K562 (cell line): ENCODE data around the gene CASR. TPM values are rescaled to one million over a fixed set of nuclear protein-coding genes. Genes with fewer than 3 reads are reported as not detected.

Experiments used
- ATAC-seq: fragments of 200-7000 bp; cut with Tn5 transposase; 3 replicates; pipeline ENCODE4 v1.9.1; 2020; ENCODE audit warnings: moderate library complexity
- BruUV-seq: library from RNA; stranded (reverse); fragments of 400-500 nt; replicated peaks from 2 replicates; lab custom pipeline; 2021; lab: Mats Ljungman, UMichigan
- CTCF ChIA-PET: fragments of 300-600 bp; formaldehyde crosslinking; extraction: SDS; loops from one replicate; lab custom pipeline; 2021; ENCODE audit warnings: low intra/inter-chr PET ratio; lab: Yijun Ruan, JAX
- POLR2A ChIA-PET: fragments of 300-600, 350-650 bp; sonication (Branson Sonifier 250); formaldehyde crosslinking; extraction: SDS; loops from one replicate; lab custom pipeline; 2021; ENCODE audit warnings: antibody characterized with exemption, inconsistent platforms; lab: Yijun Ruan, JAX
- DNase-seq, 4 experiments: peaks; one replicate each; pipeline versions ENCODE4 v3.0.0 to v3.0.0-alpha.2; 2011 to 2018; ENCODE audit warnings: low spot score in 3 of 4, mixed read lengths in 3 of 4; ENCODE audit errors: extremely low read depth in 1 of 4
- FAIRE-seq: peaks from 2 replicates; lab custom pipeline; 2011; peaks lifted over from hg19 to GRCh38; lab: Jason Lieb, UNC
- H2AFZ ChIP-seq: 2 replicates; pipeline ENCODE4 v1.6.0; 2011; ENCODE audit warnings: low read depth, low read length, control low read depth, inconsistent platforms
- H3K27ac ChIP-seq: fragments of 200-600 bp; 3 replicates; pipeline ENCODE4 v1.8.0; 2011; ENCODE audit warnings: low read depth, mild to moderate bottlenecking, control low read depth, inconsistent platforms, low read length, moderate library complexity, mixed read lengths; ENCODE audit errors: extremely low read depth
- H3K27me3 ChIP-seq, 2 experiments: fragments of 300-600 bp in 1 of 2; 2 replicates in 1 of 2; 3 replicates in 1 of 2; pipeline versions ENCODE4 v1.6.0 to v1.8.0; 2011; ENCODE audit warnings: inconsistent platforms in 2 of 2, low read length in 2 of 2, mild to moderate bottlenecking in 1 of 2, mixed read lengths in 1 of 2, moderate library complexity in 1 of 2; ENCODE audit not compliant: control insufficient read depth in 2 of 2, insufficient read depth in 2 of 2
- H3K36me3 ChIP-seq: fragments of 300-600 bp; 3 replicates; pipeline ENCODE4 v1.8.0; 2011; ENCODE audit warnings: mild to moderate bottlenecking, low read length, inconsistent platforms; ENCODE audit not compliant: control insufficient read depth, insufficient read depth
- H3K4me1 ChIP-seq, 2 experiments: fragments of 200-600 bp in 1 of 2; replicated peaks in 1 of 2; 2 replicates in 1 of 2; 3 replicates in 1 of 2; pipeline versions ENCODE4 v1.5.1 to v1.8.0; 2011; ENCODE audit warnings: inconsistent platforms in 2 of 2, low read length in 2 of 2, mild to moderate bottlenecking in 1 of 2, mixed read lengths in 1 of 2, moderate library complexity in 1 of 2; ENCODE audit not compliant: control insufficient read depth in 2 of 2, insufficient read depth in 2 of 2
- H3K4me2 ChIP-seq: 2 replicates; pipeline ENCODE4 v1.6.1; 2011; ENCODE audit warnings: low read length, control low read depth, inconsistent platforms, mixed read lengths; ENCODE audit not compliant: insufficient read depth
- H3K4me3 ChIP-seq: fragments of 200-600 bp; sonication (generic), shearing (Covaris generic); 2 replicates; pipeline ENCODE4 v1.5.1; 2016; ENCODE audit warnings: control low read depth, inconsistent platforms
- H3K79me2 ChIP-seq: fragments of 200-600 bp; 3 replicates; pipeline ENCODE4 v1.8.0; 2011; ENCODE audit warnings: low read length, inconsistent platforms; ENCODE audit not compliant: control insufficient read depth, insufficient read depth
- H3K9ac ChIP-seq, 2 experiments: 2 replicates each; pipeline versions ENCODE4 v1.6.0 to v1.6.1; 2011; ENCODE audit warnings: low read depth in 2 of 2, low read length in 2 of 2, control low read depth in 1 of 2, inconsistent platforms in 1 of 2, mild to moderate bottlenecking in 1 of 2, mixed read lengths in 1 of 2; ENCODE audit not compliant: insufficient read depth in 1 of 2
- H3K9me1 ChIP-seq: one replicate; pipeline ENCODE4 v1.6.0; 2011; ENCODE audit warnings: inconsistent platforms, mild to moderate bottlenecking, low read length, moderate library complexity; ENCODE audit not compliant: control insufficient read depth, insufficient read depth
- H3K9me3 ChIP-seq: replicated peaks from 2 replicates; pipeline ENCODE4 v1.5.1; 2011; ENCODE audit warnings: low read depth, low read length, inconsistent platforms; ENCODE audit not compliant: control insufficient read depth, insufficient read depth
- H4K20me1 ChIP-seq: replicated peaks from 2 replicates; pipeline ENCODE4 v1.6.1; 2011; ENCODE audit warnings: low read length, inconsistent platforms, mixed read lengths; ENCODE audit not compliant: control insufficient read depth, insufficient read depth
- CBFA2T2 ChIP-seq: fragments of 450-650 bp; conservative IDR thresholded peaks from 2 replicates; pipeline ENCODE4 v1.6.1; 2017; ENCODE audit warnings: mild to moderate bottlenecking
- CTCF ChIP-seq, 3 experiments: IDR thresholded peaks in 2 of 3; conservative IDR thresholded peaks in 1 of 3; 2 replicates each; pipeline ENCODE4 v1.5.1; 2011 to 2012; ENCODE audit warnings: low read length in 3 of 3, mild to moderate bottlenecking in 3 of 3, control low read depth in 2 of 3, improper control_type of control experiment in 1 of 3, inconsistent platforms in 1 of 3, low read depth in 1 of 3, mixed read lengths in 1 of 3, moderate library complexity in 1 of 3; ENCODE audit not compliant: insufficient read depth in 2 of 3
- RAD21 ChIP-seq, 2 experiments: fragments of 250-450 bp in 1 of 2; fragments of 450-650 bp in 1 of 2; sonication (Bioruptor Pico) in 1 of 2; formaldehyde crosslinking in 1 of 2; IDR thresholded peaks in 1 of 2; conservative IDR thresholded peaks in 1 of 2; 2 replicates each; pipeline versions ENCODE4 v1.4.0 to v1.8.0; 2020 to 2022; ENCODE audit warnings: mild to moderate bottlenecking in 2 of 2, moderate library complexity in 1 of 2
- ZNF133 ChIP-seq: fragments of 250-450 bp; sonication (Bioruptor Pico); IDR thresholded peaks from 2 replicates; pipeline ENCODE4 v1.4.0; 2020; ENCODE audit warnings: mild to moderate bottlenecking
- WGBS: fragments of 100-300 bp; shearing (Covaris generic); methylation state at CpG from one replicate; pipeline ENCODE4 v1.1.6; 2016; ENCODE audit warnings: low coverage, mixed read lengths; ENCODE audit not compliant: insufficient coverage; ENCODE audit errors: missing lambda C conversion rate; 5-methylcytosine and 5-hydroxymethylcytosine counted together
- in situ Hi-C: fragments of 300-500 bp; cut with MboI; formaldehyde crosslinking; loops from 4 replicates; pipeline ENCODE4 v1.15.0; 2018; ENCODE audit warnings: inconsistent platforms, mixed read lengths
- intact Hi-C: fragments of 100-400 bp; cut with micrococcal nuclease; formaldehyde crosslinking; loops from 2 replicates; pipeline ENCODE4 v1.14.2; 2022
- polyA plus RNA-seq, 8 experiments: library from polyadenylated mRNA; depleted of rRNA in 4 of 8; stranded (reverse) in 5 of 8; unstranded in 3 of 8; fragments of >200 nt; fragmentation: Nextera tagmentation in 2 of 8; fragmentation: Illumina TruSeq in 1 of 8; extraction: Ambion mirVana in 2 of 8; extraction: Trizol in 1 of 8; gene quantifications; 2 replicates each; pipeline versions ENCODE4 v1.2.1 to v1.2.3, GENCODE V29; 2011 to 2014; ENCODE audit warnings: inconsistent platforms in 1 of 8, missing spikeins in 1 of 8
- total RNA-seq, 7 experiments: library from RNA; depleted of rRNA in 6 of 7; stranded (reverse); fragments of >200 nt in 6 of 7; fragmentation: Illumina TruSeq in 2 of 7; extraction: Trizol in 2 of 7; gene quantifications; 2 replicates each; pipeline versions ENCODE4 v1.2.1 to v1.2.3, GENCODE V29; 2011 to 2021; ENCODE audit warnings: low replicate concordance in 1 of 7

The CASR gene
- total and polyA plus RNA-seq, 9 of the 15 experiments (the other 6 are each of a cell fraction or from before 2014, with no cell fraction given) = not detected

GRCh38 chr3:122265957-122266356, 82.5 kb downstream of the CASR start:
- no peak for DNase-seq
- Histone ChIP-seq H3K9me1 (no peaks in the 10 kb centered on the region), H3K27me3 (peaks cover 5 to 11% of the 10 kb centered on the region in 2 experiments; a peak in 2 of 5 replicates), H3K27ac (no peak overlapping the region), H3K4me1 (no peaks in the 10 kb centered on the region), H3K9ac (no peak overlapping the region), H2AFZ (no peak overlapping the region), H4K20me1 (no peaks in the 10 kb centered on the region), H3K4me2 (no peak overlapping the region), H3K4me3 (no peak overlapping the region), H3K9me3 (no peaks in the 10 kb centered on the region), H3K36me3 (no peaks in the 10 kb centered on the region), H3K79me2 (no peaks in the 10 kb centered on the region)
- ChIA-PET POLR2A (interaction anchor here (0.7 kb wide), 1 partner anchor 33 kb away, joined by 3 read pairs; no protein-coding TSS in a partner anchor), CTCF (no interaction called here)
- BruUV-seq = no TSS peak
- intact Hi-C loops (loop anchor here (5.0 kb wide), 1 partner anchor 91 kb away; no protein-coding TSS in a partner anchor), in situ Hi-C loops (no loop called here)
- TF ChIP-seq ZNF133 (no peak), RAD21 (CRISPR knock-in tag; conservative IDR thresholded peaks at IDR 0.05 in 1 of 2, IDR thresholded peaks at IDR 0.05 in 1 of 2) (peak in 1 of 2 experiments; percentile 26; a peak in 2 of 4 replicates), CTCF (IDR thresholded peaks at IDR 0.05 in 2 of 3, conservative IDR thresholded peaks at IDR 0.05 in 1 of 3; ENCODE audit: insufficient read depth in 2 of 3, low read depth in 1 of 3, low read length in 3 of 3) (peak in 1 of 3 experiments; percentile 7; a peak in 1 of 6 replicates), CBFA2T2 (no peak)
- 0% methylated on average over 3 of the region's 3 CpGs for WGBS
- FAIRE-seq = no peak
- ATAC-seq = no peak
